Fibroblast of the aortic adventitia (primary cell): ENCODE data around the gene AP4M1. TPM values are rescaled to one million over a fixed set of nuclear protein-coding genes. Genes with fewer than 3 reads are reported as not detected.

Experiments
- DNase-seq: peaks from one replicate; pipeline ENCODE4 v3.0.0-alpha.2; 2010; ENCODE audit warnings: low read depth
- H3K4me3 ChIP-seq: 2 replicates; pipeline ENCODE4 v1.5.1; 2011; ENCODE audit warnings: low read depth, mild to moderate bottlenecking, control low read depth, low read length, moderate library complexity
- total RNA-seq: library from RNA; depleted of rRNA; stranded (reverse); fragments of >200 nt; gene quantifications from 2 replicates; pipeline ENCODE4 v1.2.3, GENCODE V29; 2012; ENCODE audit warnings: low replicate concordance
- TF ChIP-seq, protein P1 (sequence below): IDR thresholded peaks from 2 replicates; pipeline ENCODE4 v1.5.1; 2011; ENCODE audit warnings: mild to moderate bottlenecking, low read length, control low read depth, inconsistent platforms; ENCODE audit not compliant: insufficient read depth

Gene AP4M1
- total RNA-seq, 1 donor: 17.6 TPM

DNA sequence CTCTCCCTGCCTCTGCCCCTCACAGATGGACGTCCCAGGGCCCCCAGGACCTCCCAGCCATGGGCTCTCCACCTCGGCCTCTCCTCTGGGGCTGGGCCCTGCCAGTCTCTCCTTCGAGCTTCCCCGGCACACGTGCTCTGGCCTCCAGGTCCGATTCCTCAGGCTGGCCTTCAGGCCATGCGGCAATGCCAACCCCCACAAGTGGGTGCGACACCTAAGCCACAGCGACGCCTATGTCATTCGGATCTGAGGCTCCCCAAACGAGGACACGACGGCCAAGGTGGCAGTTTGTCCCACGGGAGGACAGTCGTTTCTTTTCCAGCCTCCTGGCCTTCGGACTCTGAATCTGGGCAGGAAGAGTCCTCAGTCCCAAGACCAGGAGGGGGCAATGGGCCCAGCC is 5.2 kb downstream of the AP4M1 start:
- no peak overlapping the region for H3K4me3 ChIP-seq
- TF ChIP-seq, protein P1, sequence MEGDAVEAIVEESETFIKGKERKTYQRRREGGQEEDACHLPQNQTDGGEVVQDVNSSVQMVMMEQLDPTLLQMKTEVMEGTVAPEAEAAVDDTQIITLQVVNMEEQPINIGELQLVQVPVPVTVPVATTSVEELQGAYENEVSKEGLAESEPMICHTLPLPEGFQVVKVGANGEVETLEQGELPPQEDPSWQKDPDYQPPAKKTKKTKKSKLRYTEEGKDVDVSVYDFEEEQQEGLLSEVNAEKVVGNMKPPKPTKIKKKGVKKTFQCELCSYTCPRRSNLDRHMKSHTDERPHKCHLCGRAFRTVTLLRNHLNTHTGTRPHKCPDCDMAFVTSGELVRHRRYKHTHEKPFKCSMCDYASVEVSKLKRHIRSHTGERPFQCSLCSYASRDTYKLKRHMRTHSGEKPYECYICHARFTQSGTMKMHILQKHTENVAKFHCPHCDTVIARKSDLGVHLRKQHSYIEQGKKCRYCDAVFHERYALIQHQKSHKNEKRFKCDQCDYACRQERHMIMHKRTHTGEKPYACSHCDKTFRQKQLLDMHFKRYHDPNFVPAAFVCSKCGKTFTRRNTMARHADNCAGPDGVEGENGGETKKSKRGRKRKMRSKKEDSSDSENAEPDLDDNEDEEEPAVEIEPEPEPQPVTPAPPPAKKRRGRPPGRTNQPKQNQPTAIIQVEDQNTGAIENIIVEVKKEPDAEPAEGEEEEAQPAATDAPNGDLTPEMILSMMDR: no peak
- no peak for DNase-seq

DNA sequence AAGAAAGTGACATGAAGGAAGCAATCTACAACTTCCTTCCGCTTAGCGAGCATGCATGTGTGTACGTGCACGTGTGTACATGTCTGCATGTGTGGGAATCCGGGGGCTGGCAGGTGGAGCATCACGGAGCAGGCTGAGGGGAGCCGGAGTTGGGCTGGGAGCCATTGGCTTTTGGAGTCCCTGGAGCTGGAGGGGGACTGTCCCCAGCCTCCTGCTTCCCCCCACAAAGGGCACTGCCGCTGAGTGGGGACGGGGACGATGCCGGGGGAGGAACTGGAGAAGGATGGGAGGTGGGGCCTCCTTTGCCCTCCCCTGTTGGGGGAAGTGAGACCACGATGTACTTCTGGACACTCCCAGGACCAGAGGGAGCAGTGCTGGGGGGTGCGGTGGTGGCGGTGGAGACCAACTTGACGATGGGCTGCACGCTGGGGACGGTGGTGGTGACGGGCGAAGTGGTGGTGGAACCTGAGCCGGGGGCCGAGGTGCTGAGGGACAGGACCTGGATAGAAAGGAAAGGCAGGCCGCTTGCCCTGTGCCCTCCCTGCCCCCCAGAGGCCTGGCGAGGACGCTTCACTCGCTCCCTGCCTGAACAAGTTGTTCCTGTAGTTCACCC is 5.8 kb downstream of the AP4M1 start:
- TF ChIP-seq, protein P1: no peak
- H3K4me3 ChIP-seq: no peak overlapping the region
- DNase-seq: no peak

DNA sequence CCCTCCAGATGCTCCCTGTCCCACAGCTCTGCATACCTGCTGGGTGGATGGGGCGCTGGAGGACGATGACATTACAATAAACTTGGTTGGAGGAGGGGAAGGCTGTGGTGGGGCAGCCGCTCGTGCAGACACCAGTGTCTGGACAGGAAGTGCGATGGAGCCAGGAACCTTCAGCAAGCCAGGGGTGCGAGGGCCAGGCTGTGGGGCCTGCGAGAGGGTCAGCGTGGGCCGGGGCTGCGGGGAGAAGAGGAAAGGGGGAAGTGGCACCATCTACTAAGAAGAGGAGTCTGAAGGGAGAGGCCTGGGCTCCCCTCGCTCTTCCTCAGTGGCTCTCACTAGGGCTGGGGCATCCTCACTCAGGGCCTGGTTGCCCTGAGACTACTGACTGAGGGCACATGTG is 6.4 kb downstream of the AP4M1 start:
- TF ChIP-seq, protein P1: no peak
- no peak overlapping the region for H3K4me3 ChIP-seq
- DNase-seq: no peak

DNA sequence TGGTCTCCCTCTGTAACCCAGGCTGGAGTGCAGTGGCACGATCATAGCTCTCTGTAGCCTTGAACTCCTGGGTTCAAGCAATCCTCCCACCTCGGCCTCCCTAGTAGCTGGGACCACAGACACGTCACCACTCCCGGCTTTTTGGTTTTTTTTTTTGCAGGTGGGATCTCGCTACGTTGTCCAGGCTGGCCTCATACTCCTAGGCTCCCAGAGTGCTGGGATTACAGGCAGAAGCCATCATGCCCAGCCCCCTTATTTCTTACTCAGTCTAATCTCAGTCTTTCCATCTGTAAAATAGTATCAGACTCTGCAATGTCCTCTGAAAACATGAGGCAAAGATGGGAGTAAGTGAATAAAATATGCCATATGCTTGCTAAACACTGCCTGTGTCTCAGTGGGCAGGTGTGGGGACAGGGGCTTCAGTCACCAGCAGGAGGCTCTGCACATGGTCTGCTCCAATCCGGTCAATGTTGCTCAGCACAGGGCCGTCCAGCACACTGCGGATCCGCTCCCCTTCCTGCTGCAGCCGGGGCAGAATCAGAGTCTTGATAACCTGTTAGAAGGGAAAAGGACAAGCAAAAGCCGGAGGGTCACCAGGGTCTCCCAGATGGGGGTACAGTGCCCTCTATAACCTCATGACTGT is 8.2 kb downstream of the AP4M1 start:
- H3K4me3 ChIP-seq: no peak overlapping the region
- TF ChIP-seq, protein P1: no peak
- DNase-seq: no peak

DNA sequence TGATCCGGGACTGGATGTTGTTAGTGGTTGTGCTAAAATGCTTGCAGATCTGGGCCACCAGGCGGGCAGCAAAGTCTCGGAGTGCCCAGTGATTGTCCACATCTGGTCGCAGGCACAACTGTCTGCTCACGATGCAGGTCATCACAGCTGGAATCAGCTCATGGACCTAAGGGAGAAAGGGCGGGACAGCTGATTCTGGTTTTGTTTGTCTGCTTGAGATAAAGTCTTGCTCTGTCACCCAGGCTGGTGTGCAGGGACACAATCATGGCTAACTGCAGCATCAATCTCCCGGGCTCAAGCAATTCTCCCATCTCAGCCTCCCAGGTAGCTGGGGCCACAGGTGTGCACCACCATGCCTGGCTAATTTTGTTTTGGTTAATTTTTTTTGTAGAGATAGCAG is 9.7 kb downstream of the AP4M1 start:
- TF ChIP-seq, protein P1: no peak
- DNase-seq: no peak
- H3K4me3 ChIP-seq: no peak overlapping the region

DNA sequence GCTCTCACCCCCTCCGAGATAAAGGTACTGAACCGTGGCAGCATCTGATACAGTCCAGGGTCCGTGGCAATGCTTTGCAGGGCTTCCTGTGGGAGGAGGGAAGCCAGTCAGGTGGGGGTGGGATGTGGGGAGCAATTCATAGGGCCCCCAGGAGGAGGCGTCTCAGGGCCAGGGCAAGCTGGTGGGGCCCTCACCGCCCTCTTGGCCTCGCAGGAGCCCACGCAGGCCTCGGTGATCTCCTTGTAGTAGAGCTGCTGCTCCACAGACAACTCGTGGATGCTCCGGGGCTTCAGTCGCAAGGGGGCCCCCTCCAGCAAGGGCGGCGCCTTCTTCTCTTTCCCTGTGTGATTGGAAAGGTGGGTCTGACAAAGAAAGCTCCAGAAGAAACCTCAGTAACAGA is 10.5 kb downstream of the AP4M1 start:
- DNase-seq: no peak
- H3K4me3 ChIP-seq: no peak overlapping the region
- TF ChIP-seq, protein P1: no peak
